K562 (cell line): ENCODE results near the gene CAPN13. TPM values are rescaled to one million over a fixed set of nuclear protein-coding genes. Genes with fewer than 3 reads are reported as not detected.

ENCODE experiments used
- ATAC-seq: fragments of 200-7000 bp; cut with Tn5 transposase; 3 replicates; pipeline ENCODE4 v1.9.1; 2020; ENCODE audit warnings: moderate library complexity
- BruUV-seq: library from RNA; stranded (reverse); fragments of 400-500 nt; replicated peaks from 2 replicates; lab custom pipeline; 2021; lab: Mats Ljungman, UMichigan
- CTCF ChIA-PET: fragments of 300-600 bp; formaldehyde crosslinking; extraction: SDS; loops from one replicate; lab custom pipeline; 2021; ENCODE audit warnings: low intra/inter-chr PET ratio; lab: Yijun Ruan, JAX
- POLR2A ChIA-PET: fragments of 300-600, 350-650 bp; sonication (Branson Sonifier 250); formaldehyde crosslinking; extraction: SDS; loops from one replicate; lab custom pipeline; 2021; ENCODE audit warnings: antibody characterized with exemption, inconsistent platforms; lab: Yijun Ruan, JAX
- DNase-seq, 4 experiments: peaks; one replicate each; pipeline versions ENCODE4 v3.0.0 to v3.0.0-alpha.2; 2011 to 2018; ENCODE audit warnings: low spot score in 3 of 4, mixed read lengths in 3 of 4; ENCODE audit errors: extremely low read depth in 1 of 4
- FAIRE-seq: peaks from 2 replicates; lab custom pipeline; 2011; peaks lifted over from hg19 to GRCh38; lab: Jason Lieb, UNC
- H2AFZ ChIP-seq: 2 replicates; pipeline ENCODE4 v1.6.0; 2011; ENCODE audit warnings: low read depth, low read length, control low read depth, inconsistent platforms
- H3K27ac ChIP-seq: fragments of 200-600 bp; 3 replicates; pipeline ENCODE4 v1.8.0; 2011; ENCODE audit warnings: low read depth, mild to moderate bottlenecking, control low read depth, inconsistent platforms, low read length, moderate library complexity, mixed read lengths; ENCODE audit errors: extremely low read depth
- H3K27me3 ChIP-seq, 2 experiments: fragments of 300-600 bp in 1 of 2; 2 replicates in 1 of 2; 3 replicates in 1 of 2; pipeline versions ENCODE4 v1.6.0 to v1.8.0; 2011; ENCODE audit warnings: inconsistent platforms in 2 of 2, low read length in 2 of 2, mild to moderate bottlenecking in 1 of 2, mixed read lengths in 1 of 2, moderate library complexity in 1 of 2; ENCODE audit not compliant: control insufficient read depth in 2 of 2, insufficient read depth in 2 of 2
- H3K36me3 ChIP-seq: fragments of 300-600 bp; 3 replicates; pipeline ENCODE4 v1.8.0; 2011; ENCODE audit warnings: mild to moderate bottlenecking, low read length, inconsistent platforms; ENCODE audit not compliant: control insufficient read depth, insufficient read depth
- H3K4me1 ChIP-seq, 2 experiments: fragments of 200-600 bp in 1 of 2; replicated peaks in 1 of 2; 2 replicates in 1 of 2; 3 replicates in 1 of 2; pipeline versions ENCODE4 v1.5.1 to v1.8.0; 2011; ENCODE audit warnings: inconsistent platforms in 2 of 2, low read length in 2 of 2, mild to moderate bottlenecking in 1 of 2, mixed read lengths in 1 of 2, moderate library complexity in 1 of 2; ENCODE audit not compliant: control insufficient read depth in 2 of 2, insufficient read depth in 2 of 2
- H3K4me2 ChIP-seq: 2 replicates; pipeline ENCODE4 v1.6.1; 2011; ENCODE audit warnings: low read length, control low read depth, inconsistent platforms, mixed read lengths; ENCODE audit not compliant: insufficient read depth
- H3K4me3 ChIP-seq: fragments of 200-600 bp; sonication (generic), shearing (Covaris generic); 2 replicates; pipeline ENCODE4 v1.5.1; 2016; ENCODE audit warnings: control low read depth, inconsistent platforms
- H3K79me2 ChIP-seq: fragments of 200-600 bp; 3 replicates; pipeline ENCODE4 v1.8.0; 2011; ENCODE audit warnings: low read length, inconsistent platforms; ENCODE audit not compliant: control insufficient read depth, insufficient read depth
- H3K9ac ChIP-seq, 2 experiments: 2 replicates each; pipeline versions ENCODE4 v1.6.0 to v1.6.1; 2011; ENCODE audit warnings: low read depth in 2 of 2, low read length in 2 of 2, control low read depth in 1 of 2, inconsistent platforms in 1 of 2, mild to moderate bottlenecking in 1 of 2, mixed read lengths in 1 of 2; ENCODE audit not compliant: insufficient read depth in 1 of 2
- H3K9me1 ChIP-seq: one replicate; pipeline ENCODE4 v1.6.0; 2011; ENCODE audit warnings: inconsistent platforms, mild to moderate bottlenecking, low read length, moderate library complexity; ENCODE audit not compliant: control insufficient read depth, insufficient read depth
- H3K9me3 ChIP-seq: replicated peaks from 2 replicates; pipeline ENCODE4 v1.5.1; 2011; ENCODE audit warnings: low read depth, low read length, inconsistent platforms; ENCODE audit not compliant: control insufficient read depth, insufficient read depth
- H4K20me1 ChIP-seq: replicated peaks from 2 replicates; pipeline ENCODE4 v1.6.1; 2011; ENCODE audit warnings: low read length, inconsistent platforms, mixed read lengths; ENCODE audit not compliant: control insufficient read depth, insufficient read depth
- CXXC5 ChIP-seq: fragments of 250-450 bp; sonication (Bioruptor Pico); IDR thresholded peaks from 2 replicates; pipeline ENCODE4 v1.8.0; 2022; ENCODE audit warnings: inconsistent platforms, mild to moderate bottlenecking, moderate library complexity
- FOXK2 ChIP-seq, 2 experiments: fragments of 450-650 bp; IDR thresholded peaks in 1 of 2; conservative IDR thresholded peaks in 1 of 2; 2 replicates each; pipeline ENCODE4 v1.6.1; 2016; ENCODE audit warnings: low read depth in 2 of 2, mild to moderate bottlenecking in 1 of 2
- GABPA ChIP-seq: fragments of 200-800 bp; sonication (Bioruptor generic); conservative IDR thresholded peaks from 2 replicates; pipeline ENCODE4 v1.6.1; 2016; ENCODE audit warnings: low read depth, missing genetic modification characterization, missing compliant biosample characterization
- JUND ChIP-seq, 2 experiments: IDR thresholded peaks; 2 replicates in 1 of 2; 3 replicates in 1 of 2; pipeline ENCODE4 v1.6.1; 2011; ENCODE audit warnings: borderline replicate concordance in 2 of 2, low read depth in 2 of 2, low read length in 2 of 2, improper control_type of control experiment in 1 of 2, missing biosample characterization in 1 of 2, missing genetic modification characterization in 1 of 2, missing genetic modification reagents in 1 of 2
- MXI1 ChIP-seq: IDR thresholded peaks from 2 replicates; pipeline ENCODE4 v1.6.1; 2011; ENCODE audit warnings: low read depth, mild to moderate bottlenecking, improper control_type of control experiment, low read length
- NEUROD1 ChIP-seq: fragments of 150-350 bp; IDR thresholded peaks from 2 replicates; pipeline ENCODE4 v1.6.1; 2014; ENCODE audit warnings: borderline replicate concordance, low read length, low read depth; ENCODE audit not compliant: partially characterized antibody
- POLR2A ChIP-seq: fragments of 450-650 bp; conservative IDR thresholded peaks from 2 replicates; pipeline ENCODE4 v1.6.1; 2016
- RB1 ChIP-seq: fragments of 450-650 bp; IDR thresholded peaks from 2 replicates; pipeline ENCODE4 v1.6.1; 2017; ENCODE audit warnings: low read depth, mild to moderate bottlenecking
- RBM34 ChIP-seq: fragments of 200-400 bp; formaldehyde crosslinking; IDR thresholded peaks from 2 replicates; pipeline ENCODE4 v1.6.1; 2018; ENCODE audit warnings: low read length, borderline replicate concordance; ENCODE audit not compliant: insufficient read depth
- SPI1 ChIP-seq: IDR thresholded peaks from 2 replicates; pipeline ENCODE4 v1.6.1; 2011; ENCODE audit warnings: low read depth, low read length, control low read depth, borderline replicate concordance
- ZFX ChIP-seq: sonication (generic); formaldehyde crosslinking; IDR thresholded peaks from 2 replicates; pipeline ENCODE4 v1.8.0; 2022; ENCODE audit warnings: mild to moderate bottlenecking, missing genetic modification reagents, moderate library complexity
- ZNF253 ChIP-seq: fragments of 250-450 bp; sonication (Bioruptor Pico); conservative IDR thresholded peaks from 2 replicates; pipeline ENCODE4 v1.6.1; 2021; ENCODE audit warnings: mild to moderate bottlenecking
- ZNF324 ChIP-seq: fragments of 250-450 bp; sonication (Bioruptor Pico); IDR thresholded peaks from 2 replicates; pipeline ENCODE4 v1.4.0; 2020; ENCODE audit warnings: mild to moderate bottlenecking
- ZNF347 ChIP-seq: fragments of 450-650 bp; formaldehyde crosslinking; IDR thresholded peaks from 2 replicates; pipeline ENCODE4 v1.4.0; 2020; ENCODE audit warnings: low read depth, mild to moderate bottlenecking, moderate library complexity
- ZNF583 ChIP-seq: fragments of 250-450 bp; sonication (Bioruptor Pico); IDR thresholded peaks from 2 replicates; pipeline ENCODE4 v1.4.0; 2020
- WGBS: fragments of 100-300 bp; shearing (Covaris generic); methylation state at CpG from one replicate; pipeline ENCODE4 v1.1.6; 2016; ENCODE audit warnings: low coverage, mixed read lengths; ENCODE audit not compliant: insufficient coverage; ENCODE audit errors: missing lambda C conversion rate; 5-methylcytosine and 5-hydroxymethylcytosine counted together
- in situ Hi-C: fragments of 300-500 bp; cut with MboI; formaldehyde crosslinking; loops from 4 replicates; pipeline ENCODE4 v1.15.0; 2018; ENCODE audit warnings: inconsistent platforms, mixed read lengths
- intact Hi-C: fragments of 100-400 bp; cut with micrococcal nuclease; formaldehyde crosslinking; loops from 2 replicates; pipeline ENCODE4 v1.14.2; 2022
- polyA plus RNA-seq, 8 experiments: library from polyadenylated mRNA; depleted of rRNA in 4 of 8; stranded (reverse) in 5 of 8; unstranded in 3 of 8; fragments of >200 nt; fragmentation: Nextera tagmentation in 2 of 8; fragmentation: Illumina TruSeq in 1 of 8; extraction: Ambion mirVana in 2 of 8; extraction: Trizol in 1 of 8; gene quantifications; 2 replicates each; pipeline versions ENCODE4 v1.2.1 to v1.2.3, GENCODE V29; 2011 to 2014; ENCODE audit warnings: inconsistent platforms in 1 of 8, missing spikeins in 1 of 8
- total RNA-seq, 7 experiments: library from RNA; depleted of rRNA in 6 of 7; stranded (reverse); fragments of >200 nt in 6 of 7; fragmentation: Illumina TruSeq in 2 of 7; extraction: Trizol in 2 of 7; gene quantifications; 2 replicates each; pipeline versions ENCODE4 v1.2.1 to v1.2.3, GENCODE V29; 2011 to 2021; ENCODE audit warnings: low replicate concordance in 1 of 7
- TF ChIP-seq, protein P1 (sequence below): fragments of 250-450 bp; sonication (Bioruptor Pico); IDR thresholded peaks from 2 replicates; pipeline ENCODE4 v1.4.0; 2020; ENCODE audit warnings: mild to moderate bottlenecking, moderate library complexity
- TF ChIP-seq, protein P2 (sequence below): fragments of 450-650 bp; formaldehyde crosslinking; conservative IDR thresholded peaks from 2 replicates; pipeline ENCODE4 v1.4.0; 2022; ENCODE audit warnings: mild to moderate bottlenecking, missing genetic modification characterization
- TF ChIP-seq, protein P3 (sequence below): sonication (generic); formaldehyde crosslinking; IDR thresholded peaks from 2 replicates; pipeline ENCODE4 v1.9.0; 2022; ENCODE audit warnings: mild to moderate bottlenecking, missing genetic modification reagents

Gene CAPN13
- total and polyA plus RNA-seq, 9 of the 15 experiments (the other 6 are each of a cell fraction or from before 2014, with no cell fraction given), result not detected

DNA sequence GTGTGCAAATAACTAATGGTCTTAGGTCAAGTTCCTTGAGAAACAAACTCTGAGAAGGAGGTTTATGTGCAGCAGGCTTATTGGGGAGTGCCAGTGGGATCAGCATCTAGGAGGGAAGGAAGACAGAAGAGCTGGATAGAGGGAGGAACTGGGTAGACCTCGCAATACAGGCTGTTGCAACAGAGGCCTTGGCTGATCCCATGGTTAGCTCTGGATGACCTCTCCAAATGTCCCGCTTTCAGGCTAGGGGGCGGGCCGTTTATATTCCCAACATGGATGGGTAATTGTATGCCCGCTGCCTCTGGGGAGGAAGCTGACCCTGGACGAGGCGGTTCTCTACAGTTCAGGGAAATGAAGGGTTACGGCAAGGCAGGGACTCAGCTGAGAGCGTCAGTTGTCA lies 14.7 kb upstream of the CAPN13 start:
- H3K9me1 ChIP-seq, result no peaks in the 10 kb centered on the region
- in situ Hi-C loops, result no loop called here
- ChIA-PET POLR2A (no interaction called here), CTCF (no interaction called here)
- intact Hi-C loops, result no loop called here
- H3K4me1 ChIP-seq, result no peaks in the 10 kb centered on the region
- 1% methylated on average over 9 of the region's 9 CpGs for WGBS
- no peaks in the 10 kb centered on the region for H3K79me2 ChIP-seq
- no peaks in the 10 kb centered on the region for H3K9me3 ChIP-seq
- no peak overlapping the region for H3K9ac ChIP-seq
- FAIRE-seq (no peak), ATAC-seq (no peak), DNase-seq (no peak)
- no peaks in the 10 kb centered on the region for H3K36me3 ChIP-seq
- H2AFZ ChIP-seq, result no peak overlapping the region
- H3K27me3 ChIP-seq, result peaks cover 0 to 5% of the 10 kb centered on the region in 2 experiments; a peak in 1 of 5 replicates
- H3K27ac ChIP-seq, result no peak overlapping the region
- H3K4me2 ChIP-seq, result no peak overlapping the region
- no peak overlapping the region for H3K4me3 ChIP-seq
- no TSS peak for BruUV-seq
- no peaks in the 10 kb centered on the region for H4K20me1 ChIP-seq
- TF ChIP-seq RBM34 (no peak), CXXC5 (CRISPR knock-in tag) (no peak), JUND (IDR thresholded peaks at IDR 0.05; ENCODE audit: borderline replicate concordance, low read depth, low read length) (no peak), JUND (tag; IDR thresholded peaks at IDR 0.05; ENCODE audit: borderline replicate concordance, low read depth, low read length) (no peak), ZNF583 (CRISPR knock-in tag) (no peak), GABPA (tag) (no peak), ZNF253 (no peak), POLR2A (no peak), ZNF324 (CRISPR knock-in tag) (no peak), RB1 (no peak), ZFX (CRISPR knock-in tag) (no peak), SPI1 (no peak), ZNF347 (CRISPR knock-in tag) (no peak), NEUROD1 (no peak), MXI1 (no peak), FOXK2 (conservative IDR thresholded peaks at IDR 0.05 in 1 of 2, IDR thresholded peaks at IDR 0.05 in 1 of 2; ENCODE audit: low read depth in 2 of 2) (no peak)
- TF ChIP-seq, protein P1, sequence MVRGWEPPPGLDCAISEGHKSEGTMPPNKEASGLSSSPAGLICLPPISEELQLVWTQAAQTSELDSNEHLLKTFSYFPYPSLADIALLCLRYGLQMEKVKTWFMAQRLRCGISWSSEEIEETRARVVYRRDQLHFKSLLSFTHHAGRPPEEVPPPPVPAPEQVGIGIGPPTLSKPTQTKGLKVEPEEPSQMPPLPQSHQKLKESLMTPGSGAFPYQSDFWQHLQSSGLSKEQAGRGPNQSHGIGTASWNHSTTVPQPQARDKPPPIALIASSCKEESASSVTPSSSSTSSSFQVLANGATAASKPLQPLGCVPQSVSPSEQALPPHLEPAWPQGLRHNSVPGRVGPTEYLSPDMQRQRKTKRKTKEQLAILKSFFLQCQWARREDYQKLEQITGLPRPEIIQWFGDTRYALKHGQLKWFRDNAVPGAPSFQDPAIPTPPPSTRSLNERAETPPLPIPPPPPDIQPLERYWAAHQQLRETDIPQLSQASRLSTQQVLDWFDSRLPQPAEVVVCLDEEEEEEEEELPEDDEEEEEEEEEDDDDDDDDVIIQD, result no peak
- TF ChIP-seq, protein P2, sequence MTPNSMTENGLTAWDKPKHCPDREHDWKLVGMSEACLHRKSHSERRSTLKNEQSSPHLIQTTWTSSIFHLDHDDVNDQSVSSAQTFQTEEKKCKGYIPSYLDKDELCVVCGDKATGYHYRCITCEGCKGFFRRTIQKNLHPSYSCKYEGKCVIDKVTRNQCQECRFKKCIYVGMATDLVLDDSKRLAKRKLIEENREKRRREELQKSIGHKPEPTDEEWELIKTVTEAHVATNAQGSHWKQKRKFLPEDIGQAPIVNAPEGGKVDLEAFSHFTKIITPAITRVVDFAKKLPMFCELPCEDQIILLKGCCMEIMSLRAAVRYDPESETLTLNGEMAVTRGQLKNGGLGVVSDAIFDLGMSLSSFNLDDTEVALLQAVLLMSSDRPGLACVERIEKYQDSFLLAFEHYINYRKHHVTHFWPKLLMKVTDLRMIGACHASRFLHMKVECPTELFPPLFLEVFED, result no peak
- TF ChIP-seq, protein P3, sequence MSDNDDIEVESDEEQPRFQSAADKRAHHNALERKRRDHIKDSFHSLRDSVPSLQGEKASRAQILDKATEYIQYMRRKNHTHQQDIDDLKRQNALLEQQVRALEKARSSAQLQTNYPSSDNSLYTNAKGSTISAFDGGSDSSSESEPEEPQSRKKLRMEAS (CRISPR knock-in tag), result no peak
